ENCODE results near the gene DPAGT1. TPM values are rescaled to one million over a fixed set of nuclear protein-coding genes. Genes with fewer than 3 reads are reported as not detected.
A peak's percentile ranks its signal among the peaks of the same experiment; 100 is the strongest.

Gene DPAGT1
- total RNA-seq, 1 donor from 2014 or later = 38.4 TPM

- intact Hi-C loops (cut with DNase I) = no loop called here
- peaks cover 22% of the 10 kb centered on the region for H3K4me1 ChIP-seq
- no peaks in the 10 kb centered on the region for H3K9me3 ChIP-seq
- no peak for TF ChIP-seq CTCF (IDR thresholded peaks at IDR 0.05)
- H3K4me3 ChIP-seq = no peak overlapping the region
- DNase-seq (no peak), ATAC-seq (no peak)
- H3K27me3 ChIP-seq = no peaks in the 10 kb centered on the region
- H3K36me3 ChIP-seq = peaks cover 42% of the 10 kb centered on the region
- no peak overlapping the region for H3K27ac ChIP-seq
These were observed 8.2 kb upstream of the DPAGT1 start for GRCh38 chr11:119109843-119110242.

DNA sequence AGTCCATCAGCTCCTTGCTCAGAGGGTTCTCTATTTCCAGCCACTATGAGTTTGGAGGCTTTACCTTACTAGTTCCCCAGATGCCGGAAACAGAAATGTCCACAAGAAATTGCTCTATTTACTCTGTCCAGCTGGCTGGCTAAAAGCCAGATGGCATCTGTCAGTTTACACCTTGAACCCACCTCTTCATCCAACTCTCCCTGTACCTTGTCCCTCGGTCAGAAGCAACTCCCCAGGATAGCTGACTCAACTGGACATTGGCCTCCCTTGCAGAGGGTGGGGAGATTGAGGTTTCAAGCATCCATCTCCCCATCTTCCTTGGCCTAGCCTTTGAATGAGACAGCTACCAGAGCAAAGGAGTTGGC, 7.2 kb upstream of the DPAGT1 start:
- H3K9me3 ChIP-seq = no peaks in the 10 kb centered on the region
- no peak overlapping the region for H3K27ac ChIP-seq
- peaks cover 22% of the 10 kb centered on the region for H3K4me1 ChIP-seq
- intact Hi-C loops (cut with DNase I) = no loop called here
- H3K4me3 ChIP-seq = peak overlapping the region; percentile 99
- H3K36me3 ChIP-seq = peaks cover 33% of the 10 kb centered on the region
- TF ChIP-seq CTCF (IDR thresholded peaks at IDR 0.05) = no peak
- ATAC-seq (no peak), DNase-seq (no peak)
- H3K27me3 ChIP-seq = no peaks in the 10 kb centered on the region

DNA sequence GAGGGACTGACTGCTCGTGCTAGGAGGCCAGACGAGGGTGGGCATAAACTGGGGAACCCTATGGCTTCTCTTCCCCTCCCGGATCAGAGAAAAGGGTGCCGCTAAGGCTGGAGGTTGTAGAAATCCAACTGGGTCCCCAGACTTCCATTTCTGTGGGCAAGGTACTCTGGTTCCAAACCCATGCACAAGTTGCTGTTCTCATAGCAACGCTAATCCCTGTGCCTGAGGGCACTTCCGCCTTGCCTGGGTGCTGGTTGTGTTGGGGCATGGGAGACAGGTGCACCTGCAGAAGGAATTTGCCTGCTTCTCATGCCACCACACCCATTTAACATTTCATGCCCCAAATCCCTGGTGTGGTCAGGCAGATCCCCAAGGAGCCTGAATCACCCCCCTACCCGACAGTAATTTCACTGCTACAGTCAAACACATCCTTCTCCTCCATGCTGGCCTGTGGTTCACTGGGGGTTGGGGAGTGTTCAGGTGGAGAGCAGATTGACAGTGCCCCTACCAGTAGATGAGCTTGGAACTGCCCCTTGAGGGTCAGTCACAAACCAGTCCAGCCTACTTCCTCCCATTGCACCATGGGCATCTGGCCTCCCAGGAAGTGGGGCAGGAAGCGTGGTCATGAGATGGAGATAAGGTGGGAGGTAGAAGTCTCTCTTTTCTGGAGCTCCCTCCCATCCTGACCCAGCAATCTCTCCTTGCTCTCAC, 6.6 kb upstream of the DPAGT1 start:
- Histone ChIP-seq H3K4me1 (peaks cover 22% of the 10 kb centered on the region), H3K36me3 (peaks cover 29% of the 10 kb centered on the region), H3K27ac (peak overlapping the region; percentile 83), H3K9me3 (no peaks in the 10 kb centered on the region), H3K27me3 (no peaks in the 10 kb centered on the region), H3K4me3 (peak overlapping the region; percentile 99)
- DNase-seq (peak; percentile 76), ATAC-seq (peak; percentile 40)
- TF ChIP-seq CTCF (IDR thresholded peaks at IDR 0.05) = no peak
- intact Hi-C loops (cut with DNase I) = no loop called here

DNA sequence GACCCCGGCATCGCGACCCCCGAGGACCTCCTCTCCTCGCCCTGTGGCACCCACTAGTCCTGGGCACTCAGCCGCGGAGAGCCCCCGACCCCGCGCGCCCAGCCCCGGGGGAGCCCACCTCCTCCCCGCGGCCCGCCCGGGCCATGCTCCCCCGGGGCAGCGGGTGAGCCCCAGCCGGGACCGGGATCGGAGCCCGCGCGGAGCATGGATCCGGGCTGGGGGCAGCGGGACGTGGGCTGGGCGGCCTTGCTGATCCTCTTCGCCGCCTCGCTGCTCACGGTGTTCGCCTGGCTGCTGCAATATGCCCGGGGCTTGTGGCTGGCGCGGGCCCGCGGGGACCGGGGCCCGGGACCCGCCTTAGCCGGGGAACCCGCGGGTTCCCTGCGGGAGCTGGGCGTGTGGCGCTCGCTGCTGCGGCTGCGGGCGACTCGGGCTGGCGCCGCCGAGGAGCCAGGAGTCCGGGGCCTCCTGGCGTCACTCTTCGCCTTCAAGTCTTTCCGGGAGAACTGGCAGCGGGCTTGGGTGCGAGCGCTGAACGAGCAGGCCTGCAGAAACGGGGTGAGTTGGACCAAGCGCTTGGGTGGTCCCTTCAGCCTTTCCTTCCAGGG, 6.0 kb upstream of the DPAGT1 start:
- peaks cover 23% of the 10 kb centered on the region for H3K36me3 ChIP-seq
- peak overlapping the region; percentile 99 for H3K4me3 ChIP-seq
- peak; percentile 22 for ATAC-seq
- no peaks in the 10 kb centered on the region for H3K9me3 ChIP-seq
- intact Hi-C loops (cut with DNase I) = loop anchor here (2.0 kb wide), 1 partner anchor 13 kb away; the partner anchor contains the start of gene HINFP
- no peaks in the 10 kb centered on the region for H3K27me3 ChIP-seq
- TF ChIP-seq CTCF (IDR thresholded peaks at IDR 0.05) = no peak
- peaks cover 22% of the 10 kb centered on the region for H3K4me1 ChIP-seq
- H3K27ac ChIP-seq = peak overlapping the region; percentile 83
- DNase-seq = peak; percentile 68

DNA sequence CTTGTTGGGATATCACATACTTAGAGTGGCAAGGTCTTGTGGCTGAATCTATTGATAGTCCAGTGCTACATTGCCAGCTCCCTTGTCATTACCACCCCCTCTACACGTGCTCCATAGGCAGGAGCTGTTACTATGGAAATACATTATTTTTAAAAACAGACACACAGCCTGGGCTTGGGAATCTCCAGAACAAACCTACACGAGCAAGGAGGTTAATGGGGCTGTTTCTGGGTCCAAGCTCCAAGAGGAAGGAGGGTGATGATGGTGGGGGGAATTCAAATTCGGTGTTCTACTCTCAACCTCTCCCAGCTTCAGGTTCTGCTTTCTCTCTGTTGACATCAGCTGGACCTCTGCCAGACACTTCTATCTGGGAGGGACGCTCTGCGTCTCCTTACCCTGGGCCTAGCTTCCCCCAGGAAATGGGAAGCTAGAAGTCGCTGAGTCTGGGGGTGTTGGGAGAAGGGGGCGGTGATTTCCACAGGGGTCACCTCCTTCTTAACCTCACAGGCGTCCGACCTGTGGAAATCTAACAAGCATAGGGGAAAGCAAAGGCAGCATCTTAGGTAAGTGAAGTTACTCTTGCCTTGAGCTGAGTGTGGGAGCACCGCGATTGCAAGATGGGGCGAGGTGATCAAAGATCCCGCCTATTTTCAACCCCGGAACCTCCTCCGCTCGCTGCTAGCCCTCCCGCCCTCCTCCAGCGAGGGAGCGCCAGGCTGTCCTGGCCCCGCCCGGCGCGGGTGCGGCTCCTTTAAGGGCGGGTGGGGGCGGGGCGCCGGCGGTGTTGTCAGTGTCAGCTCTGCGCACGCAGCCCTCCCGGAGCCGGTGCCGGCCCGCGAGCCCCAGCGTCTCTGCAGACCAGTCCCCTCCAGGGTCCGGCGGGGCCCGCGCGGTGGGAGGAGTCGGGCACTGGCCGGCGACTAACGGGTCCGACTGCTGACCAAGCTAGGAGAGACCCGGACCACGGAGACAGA, 5.2 kb upstream of the DPAGT1 start, which contains the start of gene C2CD2L:
Gene C2CD2L (plus strand): TSS at position 781 of the 974 bp plus-strand sequence. CDS start 398 bp downstream, outside the sequence.
- Histone ChIP-seq H3K4me1 (peaks cover 22% of the 10 kb centered on the region), H3K27me3 (no peaks in the 10 kb centered on the region), H3K27ac (peak within 1 kb of the TSS; percentile 83), H3K9me3 (no peaks in the 10 kb centered on the region), H3K4me3 (peak within 1 kb of the TSS; percentile 99), H3K36me3 (peaks cover 16% of the 10 kb centered on the region)
- intact Hi-C loops (cut with DNase I) = loop anchor here (2.0 kb wide), 1 partner anchor 14 kb away; the partner anchor contains the start of gene HINFP
- DNase-seq = peak; percentile 95
- TF ChIP-seq CTCF (IDR thresholded peaks at IDR 0.05) = no peak
- peak; percentile 94 for ATAC-seq

Measured in upper lobe of right lung (tissue), 1 donor.